Erythroblast (primary cell): ENCODE data around the gene ADTRP.

Source experiments
- DNase-seq, 2 experiments: peaks; one replicate each; lab custom pipeline; 2025; lab: John Stamatoyannopoulos, UW
- GATA1 ChIP-seq: IDR thresholded peaks from 2 replicates; pipeline ENCODE4 v1.6.1; 2011; ENCODE audit warnings: low read depth, mild to moderate bottlenecking, control low read depth, low read length, moderate library complexity
- POLR2A ChIP-seq: IDR thresholded peaks from 2 replicates; pipeline ENCODE4 v1.6.1; 2011; ENCODE audit warnings: mild to moderate bottlenecking, low read length

Gene ADTRP

GRCh38 chr6:11747021-11747420, 31.6 kb downstream of the ADTRP start:
- no peak for TF ChIP-seq POLR2A

GRCh38 chr6:11744753-11745152, 33.9 kb downstream of the ADTRP start:
- DNase-seq, result no peak
- TF ChIP-seq GATA1 (no peak), POLR2A (no peak)

More at GRCh38 chr6:11747021-11747420, 31.6 kb downstream of the ADTRP start:
- no peak for DNase-seq

- DNase-seq, result no peak
- TF ChIP-seq POLR2A (no peak), GATA1 (no peak)
Observed at GRCh38 chr6:11744101-11744500, 34.5 kb downstream of the ADTRP start.

GRCh38 chr6:11740875-11741274, 37.7 kb downstream of the ADTRP start:
- no peak for TF ChIP-seq POLR2A
- TF ChIP-seq GATA1, result no peak
- no peak for DNase-seq

GRCh38 chr6:11738661-11739375, 39.8 kb downstream of the ADTRP start:
- TF ChIP-seq GATA1 (no peak), POLR2A (no peak)
- no peak for DNase-seq

GRCh38 chr6:11738234-11738633, 40.4 kb downstream of the ADTRP start:
- no peak for DNase-seq
- no peak for TF ChIP-seq GATA1
- no peak for TF ChIP-seq POLR2A

GRCh38 chr6:11736601-11737000, 42.0 kb downstream of the ADTRP start:
- TF ChIP-seq GATA1 (no peak), POLR2A (no peak)
- DNase-seq, result no peak

GRCh38 chr6:11734861-11735613, 43.6 kb downstream of the ADTRP start:
- TF ChIP-seq POLR2A, result no peak
- no peak for TF ChIP-seq GATA1
- no peak for DNase-seq

- no peak for TF ChIP-seq GATA1
- TF ChIP-seq POLR2A, result no peak
- peak in 1 of 2 experiments; percentile 2 for DNase-seq
Observed at GRCh38 chr6:11732036-11732631, 46.5 kb downstream of the ADTRP start.

GRCh38 chr6:11731423-11731822, 47.2 kb downstream of the ADTRP start:
- TF ChIP-seq GATA1 (no peak), POLR2A (no peak)
- DNase-seq, result no peak

- DNase-seq, result no peak
- no peak for TF ChIP-seq GATA1
Observed at GRCh38 chr6:11730641-11731040, 48.0 kb downstream of the ADTRP start.

- DNase-seq, result peak; percentile 10 to 49
- TF ChIP-seq POLR2A, result no peak
- TF ChIP-seq GATA1, result no peak
Observed at GRCh38 chr6:11729076-11729475, 49.5 kb downstream of the ADTRP start.

- DNase-seq, result no peak
Observed at GRCh38 chr6:11727998-11728961, 50.3 kb downstream of the ADTRP start.

More at GRCh38 chr6:11727998-11728961, 50.3 kb downstream of the ADTRP start:
- no peak for TF ChIP-seq POLR2A
- no peak for TF ChIP-seq GATA1
